HepG2 (cell line): ENCODE results near the gene GPA33. TPM values are rescaled to one million over a fixed set of nuclear protein-coding genes. Genes with fewer than 3 reads are reported as not detected.

Source experiments
- ATAC-seq: fragments of 200-7000 bp; cut with Tn5 transposase; 3 replicates; pipeline ENCODE4 v1.9.1; 2020; ENCODE audit warnings: mild to moderate bottlenecking, moderate library complexity
- BruUV-seq: library from RNA; stranded (reverse); fragments of 400-500 nt; replicated peaks from 2 replicates; lab custom pipeline; 2021; lab: Mats Ljungman, UMichigan
- CTCF ChIA-PET: fragments of 300-600 bp; formaldehyde crosslinking; extraction: SDS; loops from one replicate; lab custom pipeline; 2021; ENCODE audit warnings: low total read pairs, inconsistent platforms, low intra/inter-chr PET ratio; lab: Yijun Ruan, JAX
- POLR2A ChIA-PET: fragments of 350-600 bp; sonication (Branson Sonifier 250); formaldehyde crosslinking; loops from one replicate; lab custom pipeline; 2020; ENCODE audit warnings: antibody characterized with exemption, inconsistent platforms; lab: Yijun Ruan, JAX
- DNase-seq: peaks from one replicate; pipeline ENCODE4 v3.0.0-alpha.2; 2015; ENCODE audit warnings: low spot score
- FAIRE-seq: peaks from 3 replicates; lab custom pipeline; 2011; peaks lifted over from hg19 to GRCh38; lab: Jason Lieb, UNC
- H2AFZ ChIP-seq: one replicate; pipeline ENCODE4 v1.6.1; 2011; ENCODE audit warnings: low read length, inconsistent platforms
- H3K27ac ChIP-seq: fragments of 300-600 bp; 3 replicates; pipeline ENCODE4 v1.8.0; 2011; ENCODE audit warnings: mixed run types, mild to moderate bottlenecking, mixed read lengths, low read length, inconsistent platforms; ENCODE audit not compliant: insufficient read depth; ENCODE audit errors: extremely low read length
- H3K27me3 ChIP-seq, 2 experiments: fragments of 200-600 bp in 1 of 2; 2 replicates in 1 of 2; 3 replicates in 1 of 2; pipeline versions ENCODE4 v1.6.0 to v1.8.0; 2011; ENCODE audit warnings: low read length in 2 of 2, mild to moderate bottlenecking in 2 of 2, moderate library complexity in 2 of 2, inconsistent platforms in 1 of 2; ENCODE audit not compliant: insufficient read depth in 2 of 2, control insufficient read depth in 1 of 2
- H3K36me3 ChIP-seq, 2 experiments: fragments of 200-600 bp in 1 of 2; replicated peaks in 1 of 2; 2 replicates in 1 of 2; 3 replicates in 1 of 2; pipeline versions ENCODE4 v1.5.1 to v1.8.0; 2011; ENCODE audit warnings: low read length in 2 of 2, inconsistent platforms in 1 of 2; ENCODE audit not compliant: insufficient read depth in 2 of 2, control insufficient read depth in 1 of 2
- H3K4me1 ChIP-seq: 2 replicates; pipeline ENCODE4 v1.5.1; 2012; ENCODE audit warnings: low read length, inconsistent platforms; ENCODE audit not compliant: insufficient read depth
- H3K4me2 ChIP-seq: 2 replicates; pipeline ENCODE4 v1.6.0; 2011; ENCODE audit warnings: low read depth, low read length, inconsistent platforms
- H3K4me3 ChIP-seq, 3 experiments: fragments of 200-600 bp in 1 of 3; sonication (generic), shearing (Covaris generic) in 1 of 3; replicated peaks in 1 of 3; 2 replicates each; pipeline ENCODE4 v1.5.1; 2011 to 2016; ENCODE audit warnings: low read length in 3 of 3, inconsistent platforms in 2 of 3, low read depth in 2 of 3, mild to moderate bottlenecking in 2 of 3, control low read depth in 1 of 3, mixed read lengths in 1 of 3; ENCODE audit not compliant: insufficient read depth in 1 of 3
- H3K79me2 ChIP-seq: one replicate; pipeline ENCODE4 v1.6.1; 2011; ENCODE audit warnings: low read length, inconsistent platforms; ENCODE audit not compliant: insufficient read depth
- H3K9ac ChIP-seq: 2 replicates; pipeline ENCODE4 v1.6.0; 2011; ENCODE audit warnings: mild to moderate bottlenecking, low read depth, low read length, inconsistent platforms; ENCODE audit not compliant: insufficient read depth
- H3K9me3 ChIP-seq: 2 replicates; pipeline ENCODE4 v1.5.1; 2012; ENCODE audit warnings: mild to moderate bottlenecking, low read length
- H4K20me1 ChIP-seq: 2 replicates; pipeline ENCODE4 v1.6.0; 2011; ENCODE audit warnings: inconsistent platforms, mild to moderate bottlenecking, low read length, moderate library complexity; ENCODE audit not compliant: insufficient read depth
- AHR ChIP-seq: IDR thresholded peaks from 2 replicates; pipeline ENCODE4 v1.6.1; 2018; ENCODE audit warnings: missing genetic modification reagents, missing compliant biosample characterization
- ETV5 ChIP-seq: IDR thresholded peaks from 2 replicates; pipeline ENCODE4 v1.6.1; 2018; ENCODE audit warnings: missing biosample characterization, missing genetic modification reagents, inconsistent platforms, borderline replicate concordance
- HES4 ChIP-seq: sonication (generic); formaldehyde crosslinking; IDR thresholded peaks from 2 replicates; pipeline ENCODE4 v1.9.0; 2021; ENCODE audit warnings: mild to moderate bottlenecking, missing genetic modification reagents, borderline replicate concordance
- MATR3 ChIP-seq: sonication (generic); formaldehyde crosslinking; IDR thresholded peaks from 2 replicates; pipeline ENCODE4 v1.4.0; 2020; ENCODE audit warnings: missing genetic modification reagents
- MZF1 ChIP-seq: sonication (generic); formaldehyde crosslinking; IDR thresholded peaks from 2 replicates; pipeline ENCODE4 v1.8.1; 2023; ENCODE audit warnings: mild to moderate bottlenecking, missing genetic modification reagents, borderline replicate concordance
- ZNF460 ChIP-seq: sonication (generic); formaldehyde crosslinking; IDR thresholded peaks from 2 replicates; pipeline ENCODE4 v1.5.1; 2020; ENCODE audit warnings: missing genetic modification reagents, mild to moderate bottlenecking, borderline replicate concordance
- ZNF570 ChIP-seq: sonication (generic); formaldehyde crosslinking; IDR thresholded peaks from 2 replicates; pipeline ENCODE4 v1.4.0; 2020; ENCODE audit warnings: mild to moderate bottlenecking, missing genetic modification reagents, borderline replicate concordance
- ZSCAN20 ChIP-seq: sonication (generic); formaldehyde crosslinking; IDR thresholded peaks from 2 replicates; pipeline ENCODE4 v1.4.0; 2020; ENCODE audit warnings: missing genetic modification reagents, mild to moderate bottlenecking, borderline replicate concordance
- WGBS: methylation state at CpG from one replicate; pipeline ENCODE4 v1.1.6; 2017; ENCODE audit warnings: low lambda C conversion rate; 5-methylcytosine and 5-hydroxymethylcytosine counted together
- in situ Hi-C: cut with HindIII; loops from 2 replicates; pipeline ENCODE4 v1.10.0; 2017; ENCODE audit warnings: low pct_unique_long_range_greater_than_20kb; ENCODE audit not compliant: extremely low pct_ligation_motif_present
- intact Hi-C: fragments of 100-400 bp; cut with micrococcal nuclease; formaldehyde crosslinking; loops from one replicate; pipeline ENCODE4 v1.10.0; 2022; ENCODE audit not compliant: unreplicated experiment
- polyA plus RNA-seq, 8 experiments: library from polyadenylated mRNA; depleted of rRNA in 3 of 8; stranded (reverse) in 7 of 8; unstranded in 1 of 8; fragments of >200 nt; fragmentation: Illumina TruSeq in 4 of 8; extraction: Trizol in 4 of 8; gene quantifications; 2 replicates each; pipeline versions ENCODE4 v1.2.1 to v1.2.3, GENCODE V29; 2011 to 2016; ENCODE audit warnings: low read depth in 4 of 8, missing spikeins in 1 of 8, mixed read lengths in 1 of 8; ENCODE audit not compliant: insufficient read depth in 1 of 8
- total RNA-seq, 5 experiments: library from RNA; depleted of rRNA; stranded (reverse); fragments of >200 nt; fragmentation: Illumina TruSeq; extraction: Trizol; gene quantifications; 2 replicates each; pipeline ENCODE4 v1.2.3, GENCODE V29; 2016; ENCODE audit warnings: low read depth in 1 of 5
- TF ChIP-seq, protein P1 (sequence below): sonication (generic); formaldehyde crosslinking; IDR thresholded peaks from 2 replicates; pipeline ENCODE4 v1.4.0; 2020; ENCODE audit warnings: mild to moderate bottlenecking, low read depth, missing genetic modification reagents
- TF ChIP-seq, protein P2 (sequence below): sonication (generic); formaldehyde crosslinking; IDR thresholded peaks from 2 replicates; pipeline ENCODE4 v1.5.1; 2020; ENCODE audit warnings: missing genetic modification reagents, mild to moderate bottlenecking, borderline replicate concordance
- TF ChIP-seq, protein P3 (sequence below), 2 experiments: sonication (generic) in 1 of 2; formaldehyde crosslinking in 1 of 2; IDR thresholded peaks; 2 replicates each; pipeline versions ENCODE4 v1.5.1 to v1.6.1; 2011 to 2020; ENCODE audit warnings: borderline replicate concordance in 1 of 2, low read depth in 1 of 2, low read length in 1 of 2, mild to moderate bottlenecking in 1 of 2, missing genetic modification reagents in 1 of 2, moderate library complexity in 1 of 2
- TF ChIP-seq, protein P4 (sequence below): sonication (generic); formaldehyde crosslinking; IDR thresholded peaks from 2 replicates; pipeline ENCODE4 v1.5.0; 2020; ENCODE audit warnings: missing genetic modification reagents, mild to moderate bottlenecking, borderline replicate concordance
- TF ChIP-seq, protein P5 (sequence below): sonication (generic); formaldehyde crosslinking; IDR thresholded peaks from 2 replicates; pipeline ENCODE4 v1.8.1; 2023; ENCODE audit warnings: missing genetic modification reagents, inconsistent platforms, borderline replicate concordance

The GPA33 gene
- total and polyA plus RNA-seq, 2 of the 13 experiments (the other 11 are each of a cell fraction or from before 2014, with no cell fraction given), result not detected

DNA sequence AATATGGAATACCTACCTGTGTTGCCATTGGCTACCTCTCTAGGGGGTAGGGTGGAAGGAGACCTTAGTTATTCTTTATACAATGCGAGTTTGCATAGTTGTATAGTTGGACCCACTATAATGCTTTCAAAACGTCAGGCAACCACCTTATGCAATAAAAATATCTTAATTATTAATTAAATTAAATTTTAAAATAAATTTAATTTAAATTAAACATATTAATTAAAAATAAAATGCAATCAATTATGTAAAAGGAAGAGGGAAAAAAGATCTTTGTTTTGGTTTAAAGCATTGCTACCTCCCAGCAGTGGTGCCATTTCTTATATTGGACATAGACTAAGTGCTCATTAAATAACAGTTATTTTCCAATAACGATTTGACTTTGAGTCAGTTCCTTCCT lies 22.3 kb downstream of the GPA33 start:
- Histone ChIP-seq H3K79me2 (no peaks in the 10 kb centered on the region), H2AFZ (no peak overlapping the region), H3K36me3 (no peaks in the 10 kb centered on the region), H3K4me1 (no peaks in the 10 kb centered on the region), H3K4me2 (no peak overlapping the region), H3K27ac (no peak overlapping the region), H3K9ac (no peak overlapping the region), H3K9me3 (no peaks in the 10 kb centered on the region), H3K4me3 (no peak overlapping the region), H3K27me3 (peaks cover 3 to 49% of the 10 kb centered on the region in 2 experiments; a peak in 3 of 5 replicates), H4K20me1 (no peaks in the 10 kb centered on the region)
- no peak for FAIRE-seq
- 2% methylated on average over 3 of the region's 3 CpGs for WGBS
- BruUV-seq, result no TSS peak
- no peak for ATAC-seq
- no peak for DNase-seq
- ChIA-PET POLR2A (no interaction called here), CTCF (interaction anchor here (2.5 kb wide), 1 partner anchor 374 kb away, joined by 19 read pairs; no protein-coding TSS in a partner anchor)
- in situ Hi-C loops, result loop anchor here (5.0 to 10.0 kb wide), 4 partner anchors 59 to 467 kb away; no protein-coding TSS in a partner anchor
- TF ChIP-seq ETV5 (no peak), ZNF570 (CRISPR knock-in tag) (no peak), ZSCAN20 (CRISPR knock-in tag) (no peak), MZF1 (CRISPR knock-in tag) (no peak), ZNF460 (no peak), AHR (no peak), HES4 (CRISPR knock-in tag) (no peak), MATR3 (CRISPR knock-in tag) (no peak)
- TF ChIP-seq, protein P1, sequence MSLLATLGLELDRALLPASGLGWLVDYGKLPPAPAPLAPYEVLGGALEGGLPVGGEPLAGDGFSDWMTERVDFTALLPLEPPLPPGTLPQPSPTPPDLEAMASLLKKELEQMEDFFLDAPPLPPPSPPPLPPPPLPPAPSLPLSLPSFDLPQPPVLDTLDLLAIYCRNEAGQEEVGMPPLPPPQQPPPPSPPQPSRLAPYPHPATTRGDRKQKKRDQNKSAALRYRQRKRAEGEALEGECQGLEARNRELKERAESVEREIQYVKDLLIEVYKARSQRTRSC (CRISPR knock-in tag), result no peak
- TF ChIP-seq, protein P2, sequence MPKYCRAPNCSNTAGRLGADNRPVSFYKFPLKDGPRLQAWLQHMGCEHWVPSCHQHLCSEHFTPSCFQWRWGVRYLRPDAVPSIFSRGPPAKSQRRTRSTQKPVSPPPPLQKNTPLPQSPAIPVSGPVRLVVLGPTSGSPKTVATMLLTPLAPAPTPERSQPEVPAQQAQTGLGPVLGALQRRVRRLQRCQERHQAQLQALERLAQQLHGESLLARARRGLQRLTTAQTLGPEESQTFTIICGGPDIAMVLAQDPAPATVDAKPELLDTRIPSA (CRISPR knock-in tag), result no peak
- TF ChIP-seq, protein P3, sequence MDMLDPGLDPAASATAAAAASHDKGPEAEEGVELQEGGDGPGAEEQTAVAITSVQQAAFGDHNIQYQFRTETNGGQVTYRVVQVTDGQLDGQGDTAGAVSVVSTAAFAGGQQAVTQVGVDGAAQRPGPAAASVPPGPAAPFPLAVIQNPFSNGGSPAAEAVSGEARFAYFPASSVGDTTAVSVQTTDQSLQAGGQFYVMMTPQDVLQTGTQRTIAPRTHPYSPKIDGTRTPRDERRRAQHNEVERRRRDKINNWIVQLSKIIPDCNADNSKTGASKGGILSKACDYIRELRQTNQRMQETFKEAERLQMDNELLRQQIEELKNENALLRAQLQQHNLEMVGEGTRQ (IDR thresholded peaks at IDR 0.05; ENCODE audit: low read depth, low read length), result no peak
- TF ChIP-seq, protein P3 (CRISPR knock-in tag; IDR thresholded peaks at IDR 0.05; ENCODE audit: borderline replicate concordance), result no peak
- TF ChIP-seq, protein P4, sequence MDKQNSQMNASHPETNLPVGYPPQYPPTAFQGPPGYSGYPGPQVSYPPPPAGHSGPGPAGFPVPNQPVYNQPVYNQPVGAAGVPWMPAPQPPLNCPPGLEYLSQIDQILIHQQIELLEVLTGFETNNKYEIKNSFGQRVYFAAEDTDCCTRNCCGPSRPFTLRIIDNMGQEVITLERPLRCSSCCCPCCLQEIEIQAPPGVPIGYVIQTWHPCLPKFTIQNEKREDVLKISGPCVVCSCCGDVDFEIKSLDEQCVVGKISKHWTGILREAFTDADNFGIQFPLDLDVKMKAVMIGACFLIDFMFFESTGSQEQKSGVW (CRISPR knock-in tag), result no peak
- TF ChIP-seq, protein P5, sequence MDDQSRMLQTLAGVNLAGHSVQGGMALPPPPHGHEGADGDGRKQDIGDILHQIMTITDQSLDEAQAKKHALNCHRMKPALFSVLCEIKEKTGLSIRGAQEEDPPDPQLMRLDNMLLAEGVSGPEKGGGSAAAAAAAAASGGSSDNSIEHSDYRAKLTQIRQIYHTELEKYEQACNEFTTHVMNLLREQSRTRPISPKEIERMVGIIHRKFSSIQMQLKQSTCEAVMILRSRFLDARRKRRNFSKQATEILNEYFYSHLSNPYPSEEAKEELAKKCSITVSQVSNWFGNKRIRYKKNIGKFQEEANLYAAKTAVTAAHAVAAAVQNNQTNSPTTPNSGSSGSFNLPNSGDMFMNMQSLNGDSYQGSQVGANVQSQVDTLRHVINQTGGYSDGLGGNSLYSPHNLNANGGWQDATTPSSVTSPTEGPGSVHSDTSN (CRISPR knock-in tag), result no peak
- intact Hi-C loops, result loop anchor here (2.0 to 5.0 kb wide), 4 partner anchors 199 to 389 kb away; no protein-coding TSS in a partner anchor
